ENCODE results near the gene EPB41L5.

GRCh38 chr2:120148229-120148628 lies 135.4 kb downstream of the EPB41L5 start:
- TF ChIP-seq CTCF (IDR thresholded peaks at IDR 0.05; ENCODE audit: extremely low read depth in 1 of 2, insufficient read depth in 1 of 2, low read depth in 1 of 2, low read length in 2 of 2), result no peak
- TF ChIP-seq POLR2A (IDR thresholded peaks at IDR 0.05; ENCODE audit: low read depth, low read length), result no peak
- TF ChIP-seq EZH2 (IDR thresholded peaks at IDR 0.05; ENCODE audit: borderline replicate concordance, low read depth, low read length, severe bottlenecking), result no peak
- no peak for TF ChIP-seq POLR2AphosphoS5 (IDR thresholded peaks at IDR 0.05; ENCODE audit: insufficient read depth, low read depth, low read length)
- TF ChIP-seq, protein P1, sequence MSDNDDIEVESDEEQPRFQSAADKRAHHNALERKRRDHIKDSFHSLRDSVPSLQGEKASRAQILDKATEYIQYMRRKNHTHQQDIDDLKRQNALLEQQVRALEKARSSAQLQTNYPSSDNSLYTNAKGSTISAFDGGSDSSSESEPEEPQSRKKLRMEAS (IDR thresholded peaks at IDR 0.05; ENCODE audit: insufficient read depth, insufficient read length), result no peak
- TF ChIP-seq GATA2 (IDR thresholded peaks at IDR 0.05; ENCODE audit: insufficient read depth, insufficient read length, low read depth, low read length), result no peak
